ENCODE results near the gene ATP7B.

DNA sequence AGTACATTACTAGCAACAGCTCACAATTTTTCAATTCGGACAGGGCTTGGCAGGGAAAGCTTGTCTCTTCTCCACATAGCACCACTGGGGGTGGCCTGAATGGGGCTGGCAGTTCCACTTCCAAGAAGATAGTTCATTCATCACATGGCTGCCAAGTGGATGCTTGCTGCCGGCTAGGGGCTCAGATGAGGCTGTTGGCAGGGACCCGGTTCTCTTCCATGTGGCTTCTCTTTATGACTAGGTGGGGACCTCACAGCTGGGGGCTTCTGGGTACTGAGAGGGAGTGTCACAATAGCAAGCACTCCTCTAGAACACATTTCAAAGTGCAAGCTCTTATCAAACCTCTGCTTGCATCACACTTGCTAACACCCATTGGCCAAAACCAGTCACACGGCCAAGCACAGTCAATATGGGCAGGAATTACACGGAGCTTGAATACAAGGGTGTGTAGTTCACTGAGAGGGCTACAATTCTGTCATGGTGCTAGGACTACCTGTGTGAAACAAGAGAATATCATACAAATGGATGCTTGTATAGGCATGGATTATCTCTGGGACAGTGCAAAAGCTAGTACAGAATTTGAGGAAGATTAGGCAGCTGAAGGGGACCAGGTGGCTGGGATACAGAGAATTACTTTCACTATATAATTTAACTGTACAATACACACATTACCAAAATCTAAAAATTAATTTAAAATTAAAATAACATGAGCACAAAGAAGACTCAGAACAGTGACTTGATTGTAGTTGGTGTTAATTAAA is 32.3 kb downstream of the ATP7B start:
- TF ChIP-seq, protein P1, sequence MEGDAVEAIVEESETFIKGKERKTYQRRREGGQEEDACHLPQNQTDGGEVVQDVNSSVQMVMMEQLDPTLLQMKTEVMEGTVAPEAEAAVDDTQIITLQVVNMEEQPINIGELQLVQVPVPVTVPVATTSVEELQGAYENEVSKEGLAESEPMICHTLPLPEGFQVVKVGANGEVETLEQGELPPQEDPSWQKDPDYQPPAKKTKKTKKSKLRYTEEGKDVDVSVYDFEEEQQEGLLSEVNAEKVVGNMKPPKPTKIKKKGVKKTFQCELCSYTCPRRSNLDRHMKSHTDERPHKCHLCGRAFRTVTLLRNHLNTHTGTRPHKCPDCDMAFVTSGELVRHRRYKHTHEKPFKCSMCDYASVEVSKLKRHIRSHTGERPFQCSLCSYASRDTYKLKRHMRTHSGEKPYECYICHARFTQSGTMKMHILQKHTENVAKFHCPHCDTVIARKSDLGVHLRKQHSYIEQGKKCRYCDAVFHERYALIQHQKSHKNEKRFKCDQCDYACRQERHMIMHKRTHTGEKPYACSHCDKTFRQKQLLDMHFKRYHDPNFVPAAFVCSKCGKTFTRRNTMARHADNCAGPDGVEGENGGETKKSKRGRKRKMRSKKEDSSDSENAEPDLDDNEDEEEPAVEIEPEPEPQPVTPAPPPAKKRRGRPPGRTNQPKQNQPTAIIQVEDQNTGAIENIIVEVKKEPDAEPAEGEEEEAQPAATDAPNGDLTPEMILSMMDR (IDR thresholded peaks at IDR 0.05), result no peak
- TF ChIP-seq POLR2AphosphoS5 (IDR thresholded peaks at IDR 0.05), result no peak
